ENCODE results near the gene EPB41L4B.

DNA sequence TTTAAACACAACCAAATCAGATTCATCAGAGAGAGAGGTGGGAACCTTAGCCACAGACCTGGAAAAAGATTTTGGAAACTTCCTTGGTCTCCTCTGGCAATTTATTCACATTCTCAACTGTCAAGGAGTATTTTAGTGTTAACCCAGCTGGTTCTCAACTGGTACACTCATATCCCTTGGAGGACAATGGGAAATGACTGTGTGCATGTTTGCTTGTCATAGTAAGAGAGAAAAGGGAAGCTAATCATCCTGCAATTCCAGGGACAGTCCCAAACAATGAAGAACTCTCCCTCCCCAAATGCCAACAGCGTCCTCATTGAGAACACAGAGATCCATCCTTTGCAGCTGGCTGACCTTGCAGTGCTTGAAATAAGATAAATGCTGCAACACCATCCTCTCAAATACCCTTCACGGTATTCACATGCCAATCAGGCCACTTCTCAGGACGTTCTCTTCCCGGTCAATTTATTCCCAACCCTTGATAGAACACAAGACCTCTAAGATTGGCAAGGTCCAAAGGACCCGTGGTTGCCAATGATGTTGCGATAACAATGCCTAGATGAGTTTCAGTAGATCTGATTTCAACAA lies 75.5 kb downstream of the EPB41L4B start:
- TF ChIP-seq, protein P1, sequence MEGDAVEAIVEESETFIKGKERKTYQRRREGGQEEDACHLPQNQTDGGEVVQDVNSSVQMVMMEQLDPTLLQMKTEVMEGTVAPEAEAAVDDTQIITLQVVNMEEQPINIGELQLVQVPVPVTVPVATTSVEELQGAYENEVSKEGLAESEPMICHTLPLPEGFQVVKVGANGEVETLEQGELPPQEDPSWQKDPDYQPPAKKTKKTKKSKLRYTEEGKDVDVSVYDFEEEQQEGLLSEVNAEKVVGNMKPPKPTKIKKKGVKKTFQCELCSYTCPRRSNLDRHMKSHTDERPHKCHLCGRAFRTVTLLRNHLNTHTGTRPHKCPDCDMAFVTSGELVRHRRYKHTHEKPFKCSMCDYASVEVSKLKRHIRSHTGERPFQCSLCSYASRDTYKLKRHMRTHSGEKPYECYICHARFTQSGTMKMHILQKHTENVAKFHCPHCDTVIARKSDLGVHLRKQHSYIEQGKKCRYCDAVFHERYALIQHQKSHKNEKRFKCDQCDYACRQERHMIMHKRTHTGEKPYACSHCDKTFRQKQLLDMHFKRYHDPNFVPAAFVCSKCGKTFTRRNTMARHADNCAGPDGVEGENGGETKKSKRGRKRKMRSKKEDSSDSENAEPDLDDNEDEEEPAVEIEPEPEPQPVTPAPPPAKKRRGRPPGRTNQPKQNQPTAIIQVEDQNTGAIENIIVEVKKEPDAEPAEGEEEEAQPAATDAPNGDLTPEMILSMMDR (IDR thresholded peaks at IDR 0.05) = no peak
- TF ChIP-seq POLR2A (IDR thresholded peaks at IDR 0.05) = no peak
